DND-41 (cell line): ENCODE measurements around the gene GDPGP1.

Experiments used
- ATAC-seq: fragments of 200-7000 bp; cut with Tn5 transposase; 3 replicates; pipeline ENCODE4 v1.9.1; 2021; ENCODE audit warnings: low read depth; ENCODE audit not compliant: insufficient read depth
- DNase-seq: peaks from one replicate; pipeline ENCODE4 v3.0.0-alpha.2; 2020
- H2AFZ ChIP-seq: 2 replicates; pipeline ENCODE4 v1.6.0; 2012; ENCODE audit warnings: low read depth, low read length
- H3K27ac ChIP-seq: 2 replicates; pipeline ENCODE4 v1.5.1; 2012; ENCODE audit warnings: low read length, inconsistent platforms
- H3K27me3 ChIP-seq: fragments of 200-600 bp; sonication (generic); 2 replicates; pipeline ENCODE4 v1.6.0; 2012; ENCODE audit warnings: low read length, mild to moderate bottlenecking, inconsistent platforms; ENCODE audit not compliant: insufficient read depth, poor library complexity
- H3K36me3 ChIP-seq: 2 replicates; pipeline ENCODE4 v1.5.1; 2012; ENCODE audit warnings: low read length, inconsistent platforms; ENCODE audit not compliant: insufficient read depth
- H3K4me1 ChIP-seq: 2 replicates; pipeline ENCODE4 v1.5.1; 2012; ENCODE audit warnings: mild to moderate bottlenecking, low read length; ENCODE audit not compliant: insufficient read depth
- H3K4me2 ChIP-seq: 2 replicates; pipeline ENCODE4 v1.6.0; 2012; ENCODE audit warnings: mild to moderate bottlenecking, moderate library complexity, low read length, inconsistent platforms; ENCODE audit not compliant: insufficient read depth
- H3K4me3 ChIP-seq, 2 experiments: fragments of 200-600 bp in 1 of 2; shearing (Covaris generic) in 1 of 2; 2 replicates each; pipeline ENCODE4 v1.5.1; 2012 to 2016; ENCODE audit warnings: inconsistent platforms in 2 of 2, low read length in 2 of 2, mild to moderate bottlenecking in 2 of 2, low read depth in 1 of 2, moderate library complexity in 1 of 2
- H3K79me2 ChIP-seq: 2 replicates; pipeline ENCODE4 v1.6.0; 2012; ENCODE audit warnings: low read length, inconsistent platforms; ENCODE audit not compliant: insufficient read depth
- H3K9ac ChIP-seq: 2 replicates; pipeline ENCODE4 v1.6.0; 2012; ENCODE audit warnings: low read depth, mild to moderate bottlenecking, inconsistent platforms, low read length, moderate library complexity
- H3K9me3 ChIP-seq: 2 replicates; pipeline ENCODE4 v1.5.1; 2012; ENCODE audit warnings: low read length, moderate library complexity, mild to moderate bottlenecking, inconsistent platforms; ENCODE audit not compliant: insufficient read depth, severe bottlenecking
- H4K20me1 ChIP-seq: 2 replicates; pipeline ENCODE4 v1.6.0; 2012; ENCODE audit warnings: low read length; ENCODE audit not compliant: insufficient read depth
- EZH2 ChIP-seq: IDR thresholded peaks from 3 replicates; pipeline ENCODE4 v1.6.1; 2012; ENCODE audit warnings: borderline replicate concordance, low read depth, mild to moderate bottlenecking, moderate library complexity, low read length, inconsistent platforms; ENCODE audit not compliant: severe bottlenecking
- TF ChIP-seq, protein P1 (sequence below): IDR thresholded peaks from 2 replicates; pipeline ENCODE4 v1.5.1; 2012; ENCODE audit warnings: borderline replicate concordance, low read length, moderate library complexity, mild to moderate bottlenecking; ENCODE audit not compliant: poor library complexity, severe bottlenecking; ENCODE audit errors: extremely low read depth

GDPGP1 gene

GRCh38 chr15:90213818-90214204, 20.2 kb upstream of the GDPGP1 start:
- Histone ChIP-seq H3K27ac (no peak overlapping the region), H3K9me3 (no peaks in the 10 kb centered on the region), H3K4me3 (no peak overlapping the region), H3K4me1 (no peaks in the 10 kb centered on the region), H3K79me2 (no peaks in the 10 kb centered on the region), H2AFZ (no peak overlapping the region), H3K36me3 (no peaks in the 10 kb centered on the region), H3K4me2 (no peak overlapping the region), H3K27me3 (no peaks in the 10 kb centered on the region), H3K9ac (no peak overlapping the region), H4K20me1 (no peaks in the 10 kb centered on the region)
- TF ChIP-seq, protein P1, sequence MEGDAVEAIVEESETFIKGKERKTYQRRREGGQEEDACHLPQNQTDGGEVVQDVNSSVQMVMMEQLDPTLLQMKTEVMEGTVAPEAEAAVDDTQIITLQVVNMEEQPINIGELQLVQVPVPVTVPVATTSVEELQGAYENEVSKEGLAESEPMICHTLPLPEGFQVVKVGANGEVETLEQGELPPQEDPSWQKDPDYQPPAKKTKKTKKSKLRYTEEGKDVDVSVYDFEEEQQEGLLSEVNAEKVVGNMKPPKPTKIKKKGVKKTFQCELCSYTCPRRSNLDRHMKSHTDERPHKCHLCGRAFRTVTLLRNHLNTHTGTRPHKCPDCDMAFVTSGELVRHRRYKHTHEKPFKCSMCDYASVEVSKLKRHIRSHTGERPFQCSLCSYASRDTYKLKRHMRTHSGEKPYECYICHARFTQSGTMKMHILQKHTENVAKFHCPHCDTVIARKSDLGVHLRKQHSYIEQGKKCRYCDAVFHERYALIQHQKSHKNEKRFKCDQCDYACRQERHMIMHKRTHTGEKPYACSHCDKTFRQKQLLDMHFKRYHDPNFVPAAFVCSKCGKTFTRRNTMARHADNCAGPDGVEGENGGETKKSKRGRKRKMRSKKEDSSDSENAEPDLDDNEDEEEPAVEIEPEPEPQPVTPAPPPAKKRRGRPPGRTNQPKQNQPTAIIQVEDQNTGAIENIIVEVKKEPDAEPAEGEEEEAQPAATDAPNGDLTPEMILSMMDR = no peak
- TF ChIP-seq EZH2 = no peak
- no peak for ATAC-seq
- no peak for DNase-seq

DNA sequence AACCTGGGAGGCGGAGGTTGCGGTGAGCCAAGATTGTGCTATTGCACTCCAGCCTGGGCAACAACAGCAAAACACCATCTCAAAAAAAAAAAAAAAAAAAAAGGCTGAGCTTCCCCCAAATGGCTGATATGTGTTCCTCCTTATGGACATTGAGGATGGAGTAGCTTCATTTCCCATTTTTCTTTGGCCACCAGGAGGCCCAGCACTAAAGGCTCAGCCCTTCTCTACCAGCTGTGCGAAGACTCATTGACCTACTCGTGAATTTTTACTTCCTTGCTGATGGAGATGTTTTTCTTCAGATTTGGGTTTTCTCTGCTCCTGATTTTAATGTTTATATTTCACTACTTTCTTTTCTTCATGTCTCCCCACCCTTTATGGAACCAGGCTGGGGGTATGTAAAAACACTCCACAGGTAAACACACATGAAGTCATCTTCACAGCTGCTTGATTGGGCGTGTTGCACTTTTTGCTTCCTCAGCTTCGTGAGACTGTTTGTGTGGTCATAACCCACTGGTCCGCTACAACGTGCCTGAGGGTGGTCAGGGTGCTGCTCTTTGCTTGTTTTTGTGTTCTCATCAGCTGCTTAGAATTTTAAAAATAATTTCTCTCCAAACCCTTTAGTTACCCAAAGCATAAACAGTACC, 19.3 kb upstream of the GDPGP1 start:
- H3K27ac ChIP-seq = no peak overlapping the region
- TF ChIP-seq, protein P1 = no peak
- no peak for TF ChIP-seq EZH2
- no peak for ATAC-seq
- no peaks in the 10 kb centered on the region for H3K9me3 ChIP-seq
- H3K9ac ChIP-seq = no peak overlapping the region
- no peaks in the 10 kb centered on the region for H3K36me3 ChIP-seq
- no peak overlapping the region for H3K4me3 ChIP-seq
- H3K4me2 ChIP-seq = no peak overlapping the region
- H4K20me1 ChIP-seq = no peaks in the 10 kb centered on the region
- no peaks in the 10 kb centered on the region for H3K79me2 ChIP-seq
- no peaks in the 10 kb centered on the region for H3K27me3 ChIP-seq
- no peak overlapping the region for H2AFZ ChIP-seq
- DNase-seq = no peak
- no peaks in the 10 kb centered on the region for H3K4me1 ChIP-seq

GRCh38 chr15:90217671-90218394, 16.2 kb upstream of the GDPGP1 start:
- no peak for DNase-seq
- Histone ChIP-seq H3K27ac (no peak overlapping the region), H3K9me3 (no peaks in the 10 kb centered on the region), H3K4me1 (no peaks in the 10 kb centered on the region), H3K9ac (no peak overlapping the region), H4K20me1 (no peaks in the 10 kb centered on the region), H3K27me3 (no peaks in the 10 kb centered on the region), H3K36me3 (no peaks in the 10 kb centered on the region), H2AFZ (no peak overlapping the region), H3K4me3 (no peak overlapping the region), H3K4me2 (no peak overlapping the region), H3K79me2 (no peaks in the 10 kb centered on the region)
- ATAC-seq = no peak
- TF ChIP-seq, protein P1 = no peak
- no peak for TF ChIP-seq EZH2
